ENCODE results near the gene ZNF521.

The ZNF521 gene

GRCh38 chr18:25132786-25133496 is 219.0 kb downstream of the ZNF521 start:
- H3K36me3 ChIP-seq (ENCODE audit: control insufficient read depth, insufficient read depth, low read length) = no peaks in the 10 kb centered on the region
- no peak overlapping the region for H3K27ac ChIP-seq (ENCODE audit: low read length)
- 0 out of 2 replicates have a peak, but pooled peaks cover 1% of the 10 kb centered on the region for H3K4me1 ChIP-seq (ENCODE audit: control insufficient read depth, insufficient read depth, low read length)
- no peaks in the 10 kb centered on the region for H3K27me3 ChIP-seq (ENCODE audit: control insufficient read depth, insufficient read depth, low read length)
- H3K9me3 ChIP-seq (ENCODE audit: control insufficient read depth, insufficient read depth, low read length) = no peaks in the 10 kb centered on the region
- no peak overlapping the region for H3K4me3 ChIP-seq (ENCODE audit: low read length)
- WGBS (ENCODE audit: insufficient coverage, insufficient read length) = no CpG with 5 or more reads among the region's 10 CpGs
- no peak for DNase-seq (ENCODE audit: low read depth, low spot score)

GRCh38 chr18:25126751-25127150 is 225.2 kb downstream of the ZNF521 start:
- DNase-seq (ENCODE audit: low read depth, low spot score) = no peak
- Histone ChIP-seq H3K4me3 (ENCODE audit: low read length) (no peak overlapping the region), H3K27me3 (ENCODE audit: control insufficient read depth, insufficient read depth, low read length) (no peaks in the 10 kb centered on the region), H3K27ac (ENCODE audit: low read length) (no peak overlapping the region), H3K4me1 (ENCODE audit: control insufficient read depth, insufficient read depth, low read length) (no peaks in the 10 kb centered on the region), H3K36me3 (ENCODE audit: control insufficient read depth, insufficient read depth, low read length) (no peaks in the 10 kb centered on the region), H3K9me3 (ENCODE audit: control insufficient read depth, insufficient read depth, low read length) (no peaks in the 10 kb centered on the region)
- WGBS (ENCODE audit: insufficient coverage, insufficient read length) = no CpG with 5 or more reads among the region's 1 CpG

DNA sequence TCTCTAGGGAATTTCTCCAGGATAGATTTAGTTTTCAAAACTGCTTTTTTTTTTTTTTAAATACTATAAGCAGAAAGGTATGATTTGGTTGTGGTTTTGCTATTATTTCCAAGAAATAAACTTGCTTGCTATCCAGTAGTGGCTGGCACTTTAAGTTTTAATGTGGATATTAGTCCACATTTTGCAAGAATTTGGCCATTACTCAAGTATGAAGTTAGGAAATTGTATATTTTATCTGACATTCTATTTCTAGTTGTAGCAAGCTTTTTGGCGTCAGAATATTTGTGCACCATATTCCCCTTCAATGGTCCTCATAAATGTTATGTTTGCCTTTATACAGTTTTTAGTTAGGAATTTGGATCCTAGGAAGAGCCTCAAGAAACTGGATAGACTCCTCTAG is 226.3 kb downstream of the ZNF521 start:
- no peak overlapping the region for H3K27ac ChIP-seq (ENCODE audit: low read length)
- no CpG with 5 or more reads among the region's 1 CpG for WGBS (ENCODE audit: insufficient coverage, insufficient read length)
- no peaks in the 10 kb centered on the region for H3K36me3 ChIP-seq (ENCODE audit: control insufficient read depth, insufficient read depth, low read length)
- no peak overlapping the region for H3K4me3 ChIP-seq (ENCODE audit: low read length)
- H3K27me3 ChIP-seq (ENCODE audit: control insufficient read depth, insufficient read depth, low read length) = no peaks in the 10 kb centered on the region
- no peaks in the 10 kb centered on the region for H3K4me1 ChIP-seq (ENCODE audit: control insufficient read depth, insufficient read depth, low read length)
- no peaks in the 10 kb centered on the region for H3K9me3 ChIP-seq (ENCODE audit: control insufficient read depth, insufficient read depth, low read length)
- DNase-seq (ENCODE audit: low read depth, low spot score) = no peak

- no CpG with 5 or more reads among the region's 6 CpGs for WGBS (ENCODE audit: insufficient coverage, insufficient read length)
- Histone ChIP-seq H3K36me3 (ENCODE audit: control insufficient read depth, insufficient read depth, low read length) (no peaks in the 10 kb centered on the region), H3K27ac (ENCODE audit: low read length) (no peak overlapping the region), H3K4me1 (ENCODE audit: control insufficient read depth, insufficient read depth, low read length) (no peaks in the 10 kb centered on the region), H3K9me3 (ENCODE audit: control insufficient read depth, insufficient read depth, low read length) (no peaks in the 10 kb centered on the region), H3K4me3 (ENCODE audit: low read length) (no peak overlapping the region), H3K27me3 (ENCODE audit: control insufficient read depth, insufficient read depth, low read length) (no peaks in the 10 kb centered on the region)
- no peak for DNase-seq (ENCODE audit: low read depth, low spot score)
Observed at GRCh38 chr18:25123438-25124232, 228.3 kb downstream of the ZNF521 start.

- Histone ChIP-seq H3K4me1 (ENCODE audit: control insufficient read depth, insufficient read depth, low read length) (no peaks in the 10 kb centered on the region), H3K36me3 (ENCODE audit: control insufficient read depth, insufficient read depth, low read length) (no peaks in the 10 kb centered on the region), H3K9me3 (ENCODE audit: control insufficient read depth, insufficient read depth, low read length) (no peaks in the 10 kb centered on the region), H3K27me3 (ENCODE audit: control insufficient read depth, insufficient read depth, low read length) (no peaks in the 10 kb centered on the region), H3K27ac (ENCODE audit: low read length) (no peak overlapping the region), H3K4me3 (ENCODE audit: low read length) (no peak overlapping the region)
- WGBS (ENCODE audit: insufficient coverage, insufficient read length) = no CpG with 5 or more reads among the region's 2 CpGs
- DNase-seq (ENCODE audit: low read depth, low spot score) = no peak
Observed at GRCh38 chr18:25121442-25121841, 230.5 kb downstream of the ZNF521 start.

GRCh38 chr18:25113566-25113965 is 238.4 kb downstream of the ZNF521 start:
- Histone ChIP-seq H3K4me1 (ENCODE audit: control insufficient read depth, insufficient read depth, low read length) (no peaks in the 10 kb centered on the region), H3K36me3 (ENCODE audit: control insufficient read depth, insufficient read depth, low read length) (no peaks in the 10 kb centered on the region), H3K27me3 (ENCODE audit: control insufficient read depth, insufficient read depth, low read length) (no peaks in the 10 kb centered on the region), H3K9me3 (ENCODE audit: control insufficient read depth, insufficient read depth, low read length) (no peaks in the 10 kb centered on the region), H3K27ac (ENCODE audit: low read length) (no peak overlapping the region), H3K4me3 (ENCODE audit: low read length) (no peak overlapping the region)
- DNase-seq (ENCODE audit: low read depth, low spot score) = no peak
- 100% methylated on average over 2 of the region's 6 CpGs for WGBS (ENCODE audit: insufficient coverage, insufficient read length)

DNA sequence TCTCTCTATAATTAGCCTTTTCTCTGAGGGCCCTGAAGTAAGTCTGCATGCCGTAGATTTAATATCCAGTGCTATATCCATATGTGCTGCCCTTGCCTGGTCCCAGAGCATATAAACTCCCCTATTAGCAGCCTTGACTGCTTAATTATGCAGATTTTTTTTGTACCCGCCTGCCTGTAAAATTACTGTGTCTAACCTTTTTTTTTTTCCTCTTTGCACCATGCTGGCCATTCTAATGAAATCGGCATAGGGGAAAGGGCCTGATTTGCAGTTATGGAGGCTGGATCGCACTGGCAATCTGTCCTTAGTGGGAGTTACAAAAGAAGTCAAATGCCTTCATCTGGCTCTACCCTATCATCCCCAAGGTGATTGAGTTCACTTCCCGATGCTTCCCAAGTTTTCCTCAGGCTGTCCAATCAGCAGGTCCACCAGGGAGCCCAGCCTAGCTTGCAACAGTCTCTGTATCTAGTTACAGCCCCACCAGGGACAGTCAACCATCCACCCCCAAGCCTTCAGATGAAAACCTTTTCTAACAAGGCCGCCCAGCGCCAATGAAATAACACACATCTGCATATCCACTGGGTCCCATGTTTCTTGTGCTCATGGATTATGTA is 239.0 kb downstream of the ZNF521 start:
- DNase-seq (ENCODE audit: low read depth, low spot score) = no peak
- no CpG with 5 or more reads among the region's 7 CpGs for WGBS (ENCODE audit: insufficient coverage, insufficient read length)
- Histone ChIP-seq H3K9me3 (ENCODE audit: control insufficient read depth, insufficient read depth, low read length) (no peaks in the 10 kb centered on the region), H3K4me3 (ENCODE audit: low read length) (no peak overlapping the region), H3K4me1 (ENCODE audit: control insufficient read depth, insufficient read depth, low read length) (no peaks in the 10 kb centered on the region), H3K36me3 (ENCODE audit: control insufficient read depth, insufficient read depth, low read length) (no peaks in the 10 kb centered on the region), H3K27me3 (ENCODE audit: control insufficient read depth, insufficient read depth, low read length) (no peaks in the 10 kb centered on the region), H3K27ac (ENCODE audit: low read length) (no peak overlapping the region)

- H3K27me3 ChIP-seq (ENCODE audit: control insufficient read depth, insufficient read depth, low read length) = no peaks in the 10 kb centered on the region
- no peak overlapping the region for H3K4me3 ChIP-seq (ENCODE audit: low read length)
- no peaks in the 10 kb centered on the region for H3K4me1 ChIP-seq (ENCODE audit: control insufficient read depth, insufficient read depth, low read length)
- no peaks in the 10 kb centered on the region for H3K9me3 ChIP-seq (ENCODE audit: control insufficient read depth, insufficient read depth, low read length)
- H3K36me3 ChIP-seq (ENCODE audit: control insufficient read depth, insufficient read depth, low read length) = no peaks in the 10 kb centered on the region
- no CpG with 5 or more reads among the region's 13 CpGs for WGBS (ENCODE audit: insufficient coverage, insufficient read length)
- no peak overlapping the region for H3K27ac ChIP-seq (ENCODE audit: low read length)
- DNase-seq (ENCODE audit: low read depth, low spot score) = no peak
Observed at GRCh38 chr18:25111377-25112288, 240.3 kb downstream of the ZNF521 start.

DNA sequence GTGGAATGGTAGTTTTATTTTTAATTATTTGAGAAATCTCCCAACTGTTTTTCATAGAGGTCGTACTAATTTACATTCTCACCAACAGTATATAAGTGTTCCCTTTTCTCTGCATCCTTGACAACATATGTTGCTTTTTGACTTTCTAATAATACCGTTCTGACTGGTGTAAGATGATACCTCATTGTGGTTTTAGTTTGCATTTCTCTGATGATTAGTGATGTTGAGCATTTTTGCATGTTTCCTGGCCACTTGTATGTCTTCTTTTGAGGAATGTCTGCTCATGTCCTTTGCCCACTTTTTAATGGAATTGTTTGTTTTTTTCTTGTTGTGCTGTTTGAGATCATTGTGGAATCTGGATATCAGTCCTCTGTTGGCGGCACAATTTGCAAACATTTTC is 242.5 kb downstream of the ZNF521 start:
- WGBS (ENCODE audit: insufficient coverage, insufficient read length) = no CpG with 5 or more reads among the region's 3 CpGs
- no peaks in the 10 kb centered on the region for H3K4me1 ChIP-seq (ENCODE audit: control insufficient read depth, insufficient read depth, low read length)
- H3K9me3 ChIP-seq (ENCODE audit: control insufficient read depth, insufficient read depth, low read length) = no peaks in the 10 kb centered on the region
- no peak overlapping the region for H3K4me3 ChIP-seq (ENCODE audit: low read length)
- DNase-seq (ENCODE audit: low read depth, low spot score) = no peak
- H3K27ac ChIP-seq (ENCODE audit: low read length) = no peak overlapping the region
- no peaks in the 10 kb centered on the region for H3K36me3 ChIP-seq (ENCODE audit: control insufficient read depth, insufficient read depth, low read length)
- H3K27me3 ChIP-seq (ENCODE audit: control insufficient read depth, insufficient read depth, low read length) = no peaks in the 10 kb centered on the region

Data from iPS DF 6.9 (cell line).